Mucosa of gallbladder (tissue), 1 donor: Measurements from ENCODE around the gene CYGB. TPM values are rescaled to one million over a fixed set of nuclear protein-coding genes. Genes with fewer than 3 reads are reported as not detected.

Source experiments
- DNase-seq: peaks from one replicate; pipeline ENCODE4 v3.0.0-alpha.2; 2020; ENCODE audit warnings: low spot score
- total RNA-seq: library from RNA; stranded (reverse); gene quantifications from one replicate; pipeline ENCODE4 v1.2.1, GENCODE V29; 2021
- donor health status: DM: no; HTN: no; CAD: no.

Gene CYGB
- total RNA-seq, 1 donor from 2014 or later = 14.7 TPM

GRCh38 chr17:76481071-76481655, 56.3 kb downstream of the CYGB start:
- DNase-seq = peak; percentile 31

DNA sequence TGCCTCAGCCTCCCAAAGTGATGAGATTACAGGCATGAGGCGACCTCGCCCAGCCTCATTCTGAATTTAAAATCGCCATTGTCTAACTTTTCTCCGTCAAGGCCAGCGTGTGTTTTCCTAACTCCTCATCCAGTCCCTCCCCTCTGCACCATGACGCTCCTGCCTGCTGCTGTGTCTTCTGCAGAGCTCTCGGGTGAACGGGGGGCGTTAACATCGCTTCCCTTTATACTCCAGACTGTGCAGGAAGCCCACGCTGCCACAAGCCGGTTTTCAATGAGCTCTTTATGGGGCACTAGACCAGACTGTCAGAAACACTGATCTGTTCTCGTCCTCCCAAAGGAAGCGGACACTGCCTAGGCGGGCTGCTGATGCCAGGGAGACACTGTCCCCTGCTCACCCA, 56.9 kb downstream of the CYGB start:
- DNase-seq = no peak

- DNase-seq = no peak
Measured at GRCh38 chr17:76479515-76480060, 57.9 kb downstream of the CYGB start.

- no peak for DNase-seq
Measured at GRCh38 chr17:76478730-76479514, 58.6 kb downstream of the CYGB start.

- no peak for DNase-seq
Measured at GRCh38 chr17:76478097-76478496, 59.4 kb downstream of the CYGB start.

DNA sequence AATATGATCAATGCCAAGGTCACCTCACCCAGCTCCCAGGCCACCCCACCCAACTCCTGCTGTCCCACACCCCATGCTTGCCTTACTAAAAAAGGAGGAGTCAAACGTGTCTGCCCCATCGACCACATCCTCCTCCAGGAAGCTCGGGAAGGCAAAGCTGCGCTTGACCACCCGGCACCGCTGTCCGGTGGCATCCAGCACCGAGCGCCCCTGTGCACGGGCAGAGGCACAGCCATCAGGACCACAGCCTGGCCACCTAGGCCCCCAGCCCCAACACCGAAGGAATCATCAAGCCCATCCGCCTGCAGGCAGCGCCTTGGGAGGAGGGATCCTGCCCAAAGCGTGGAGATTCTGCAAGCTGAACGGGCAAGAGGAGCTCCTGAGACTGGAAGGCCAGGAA, 59.9 kb downstream of the CYGB start:
- no peak for DNase-seq

Other genes with a start within 250 kb of the CYGB start
- 3.8 TPM for gene QRICH2, start 229.4 kb downstream of the CYGB start, total RNA-seq
- gene PRPSAP1, start 183.8 kb downstream of the CYGB start, total RNA-seq = 52.2 TPM
- gene SPHK1, start 153.1 kb downstream of the CYGB start, total RNA-seq = 4.0 TPM
- 26.0 TPM for gene UBE2O, start 84.6 kb downstream of the CYGB start, total RNA-seq
- not detected for gene AANAT, start 70.1 kb downstream of the CYGB start, total RNA-seq
- gene RHBDF2, start 36.3 kb downstream of the CYGB start, total RNA-seq = 48.8 TPM
- gene PRCD, start 2.3 kb upstream of the CYGB start, total RNA-seq = 4.3 TPM
- gene ST6GALNAC2, start 48.2 kb upstream of the CYGB start, total RNA-seq = 2.4 TPM
- gene ST6GALNAC1, start 106.0 kb upstream of the CYGB start, total RNA-seq = 61.0 TPM
- gene MXRA7, start 173.3 kb upstream of the CYGB start, total RNA-seq = 217 TPM
- gene JMJD6, start 188.9 kb upstream of the CYGB start, total RNA-seq = 34.4 TPM
- 35.0 TPM for gene METTL23, start 189.1 kb upstream of the CYGB start, total RNA-seq
- gene SRSF2, start 199.6 kb upstream of the CYGB start, total RNA-seq = 130 TPM
- gene MFSD11, start 200.4 kb upstream of the CYGB start, total RNA-seq = 21.1 TPM